Esophagus muscularis mucosa (tissue), 3 donors: ENCODE measurements around the gene DHX35.

Source experiments
- CTCF ChIP-seq, 3 experiments: fragments of 200-600 bp in 2 of 3; fragments of 450-650 bp in 1 of 3; sonication (generic) in 2 of 3; IDR thresholded peaks; one replicate each; pipeline ENCODE4 v1.5.1; 2017 to 2019; ENCODE audit warnings: antibody characterized with exemption in 3 of 3, mild to moderate bottlenecking in 2 of 3, moderate library complexity in 1 of 3
- POLR2A ChIP-seq: fragments of 450-650 bp; IDR thresholded peaks from one replicate; pipeline ENCODE4 v1.6.1; 2017; ENCODE audit warnings: antibody characterized with exemption, moderate library complexity, mild to moderate bottlenecking, low read depth
- POLR2AphosphoS5 ChIP-seq, 2 donors: sonication (generic); formaldehyde crosslinking; IDR thresholded peaks; one replicate each; pipeline ENCODE4 v1.6.1; 2017; ENCODE audit warnings: antibody characterized with exemption in 2 of 2

GRCh38 chr20:38962928-38963401 lies 821 bp downstream of the DHX35 start:
- TF ChIP-seq CTCF (IDR thresholded peaks at IDR 0.05) (no peak), POLR2A (no peak), POLR2AphosphoS5 (IDR thresholded peaks at IDR 0.05) (no peak)
